DMS153 treated with DMSO at 0.1 percent for 48 hours (cell line): Measurements from ENCODE around the gene ZSCAN10.
"Not testable (repeated sequence)": the region's sequence is repeated elsewhere in the genome, so short reads cannot be mapped to it uniquely, and the experiment has no call there.

Source experiments
- DNase-seq: peaks from one replicate; lab custom pipeline; 2025; ENCODE audit not compliant: unreplicated experiment; lab: John Stamatoyannopoulos, UW

Gene ZSCAN10

DNA sequence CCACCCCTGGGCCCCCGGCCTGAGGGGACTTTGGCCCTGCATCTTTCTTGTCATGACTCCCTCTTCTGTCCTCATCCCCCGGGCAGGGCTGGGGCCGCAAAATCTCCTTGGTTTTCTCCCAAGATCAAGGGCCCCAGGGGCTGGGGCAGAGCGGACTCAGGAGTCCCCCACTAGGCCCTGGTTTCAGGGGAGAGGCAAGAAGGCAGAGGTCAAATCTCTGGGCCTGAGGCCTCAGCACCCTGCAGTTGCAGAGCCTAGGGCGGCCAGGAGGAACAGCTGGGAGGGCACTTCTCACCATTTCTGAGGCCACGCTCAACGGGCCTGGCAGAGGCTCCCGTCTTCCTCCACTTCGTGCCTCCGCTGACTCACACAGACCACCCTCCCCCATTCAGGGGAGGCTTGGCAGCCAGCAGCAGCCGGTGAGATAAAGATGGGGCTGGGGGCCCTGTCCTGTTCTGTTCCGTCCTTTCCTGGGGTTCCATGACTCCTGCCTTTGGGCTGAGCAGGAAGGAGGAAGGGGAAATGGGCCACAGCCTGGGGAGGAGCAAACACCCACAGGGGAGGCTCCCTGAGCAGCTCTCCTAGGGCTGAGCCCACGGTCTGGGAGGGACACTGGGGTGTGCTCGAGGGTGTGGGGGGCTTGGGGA is 12.4 kb downstream of the ZSCAN10 start:
- no peak for DNase-seq

DNA sequence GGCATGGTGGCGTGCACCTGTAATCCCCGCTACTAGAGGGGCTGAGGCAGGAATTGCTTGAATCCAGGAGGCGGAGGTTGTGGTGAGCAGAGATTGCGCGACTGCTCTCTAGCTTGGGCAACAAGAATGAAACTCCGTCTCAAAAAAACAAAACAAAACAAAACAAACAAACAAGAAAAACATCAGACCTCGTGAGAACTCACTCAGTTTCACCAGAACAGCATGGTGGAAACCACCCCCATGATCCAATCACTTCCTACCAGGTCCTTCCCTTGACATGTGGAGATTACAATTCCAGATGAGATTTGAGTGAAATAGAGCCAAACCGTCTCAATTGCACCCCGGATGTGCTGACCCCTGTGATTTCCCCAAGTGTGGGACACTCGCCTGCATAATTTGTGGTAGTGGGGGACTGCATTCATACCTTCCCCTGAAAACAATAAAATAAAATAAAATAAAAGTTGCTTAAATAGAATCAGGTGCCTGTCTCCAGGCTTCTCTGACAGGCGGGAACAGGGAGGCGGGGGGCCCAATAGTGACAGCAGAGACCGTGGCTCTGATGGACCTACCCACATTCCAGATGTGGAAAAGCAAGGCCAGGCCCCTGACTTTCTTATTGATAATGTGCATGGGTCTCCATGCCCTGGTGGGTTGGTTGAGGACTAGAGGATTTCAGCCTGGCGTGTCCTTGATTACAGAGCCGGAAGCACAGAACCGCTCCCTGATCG is 13.1 kb downstream of the ZSCAN10 start:
- no peak for DNase-seq

DNA sequence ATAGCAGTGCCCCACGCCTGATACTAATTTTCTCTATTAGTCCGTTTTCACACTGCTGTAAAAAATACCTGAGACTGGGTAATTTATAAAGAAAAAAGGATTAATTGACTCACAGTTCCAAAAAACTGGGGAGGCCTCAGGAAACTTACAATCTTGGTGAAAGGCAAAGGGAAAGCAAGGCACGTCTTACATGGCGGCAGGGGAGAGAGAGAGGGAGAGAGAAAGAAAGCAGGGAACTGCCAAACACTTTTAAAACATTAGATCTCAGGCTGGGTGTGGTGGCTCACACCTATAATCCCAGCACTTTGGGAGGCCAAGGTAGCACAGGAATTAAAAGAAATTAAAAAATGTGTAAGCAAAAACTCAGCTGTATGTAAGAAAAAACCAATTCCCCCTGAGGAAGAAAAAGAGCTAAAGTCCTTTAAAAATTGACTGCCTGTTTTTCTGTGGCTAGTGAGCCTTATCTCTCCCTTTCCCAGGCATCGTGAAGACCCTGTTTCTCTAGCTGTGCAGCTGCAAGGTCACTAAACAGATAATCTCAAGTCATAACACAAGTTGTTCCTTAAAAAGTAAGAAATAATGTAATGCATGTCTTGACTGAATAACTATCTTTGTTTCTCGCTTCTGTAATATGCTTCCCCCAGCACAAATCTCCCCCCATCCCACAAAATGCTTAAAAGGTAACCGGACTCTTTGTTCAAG is 14.0 kb downstream of the ZSCAN10 start:
- DNase-seq = no peak

DNA sequence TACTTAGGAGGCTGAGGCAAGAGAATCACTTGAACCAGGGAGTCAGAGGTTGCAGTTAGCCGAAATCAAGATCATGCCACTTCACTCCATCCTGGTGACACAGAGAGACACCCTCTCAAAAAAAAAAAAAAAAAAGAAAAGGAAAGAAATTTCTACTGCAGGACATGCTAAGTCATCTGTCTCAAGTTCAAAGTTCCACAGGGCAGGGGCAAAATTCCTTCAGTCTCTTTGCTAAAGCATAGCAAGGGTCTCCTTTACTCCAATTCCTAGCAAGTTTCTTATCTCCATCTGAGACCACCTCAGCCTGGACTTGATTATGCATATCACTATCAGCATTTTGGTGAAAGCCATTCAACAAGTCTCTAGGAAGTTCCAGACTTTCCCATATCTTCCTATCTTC is 14.6 kb downstream of the ZSCAN10 start:
- no peak for DNase-seq

DNA sequence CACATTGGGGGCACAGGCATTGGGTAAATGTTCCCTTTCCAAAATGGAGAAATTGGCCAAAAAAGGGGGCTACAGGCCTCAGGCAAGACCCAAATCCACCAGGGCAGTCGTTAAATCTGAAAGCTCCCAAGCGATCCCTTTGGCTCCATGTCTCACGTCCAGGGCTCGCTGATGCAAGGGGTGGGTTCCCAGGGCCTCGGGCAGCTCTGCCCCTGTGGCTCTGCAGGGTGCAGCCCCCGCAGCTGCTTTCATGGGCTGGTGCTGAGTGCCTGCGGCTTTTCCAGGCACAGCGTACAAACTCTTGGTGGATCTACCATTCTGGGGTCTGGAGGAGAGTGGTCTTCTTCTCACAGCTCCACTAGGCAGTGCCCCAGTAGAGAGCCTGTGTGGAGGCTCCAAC is 15.7 kb downstream of the ZSCAN10 start:
- not testable (repeated sequence) for DNase-seq

DNA sequence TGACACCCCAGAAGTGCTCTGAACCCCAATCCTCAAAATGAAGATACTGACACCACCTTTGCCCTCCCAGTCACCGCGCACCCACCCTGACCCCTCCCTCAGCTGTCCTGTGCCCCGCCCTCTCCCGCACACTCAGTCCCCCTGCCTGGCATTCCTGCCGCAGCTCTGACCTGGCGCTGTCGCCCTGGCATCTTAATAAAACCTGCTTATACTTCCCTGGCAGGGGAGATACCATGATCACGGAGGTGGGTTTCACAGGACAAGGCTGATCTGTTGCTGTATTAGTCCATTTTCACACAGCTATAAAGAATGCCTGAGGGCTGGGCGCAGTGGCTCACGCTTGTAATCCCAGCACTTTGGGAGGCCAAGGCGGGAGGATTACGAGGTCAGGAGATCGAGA is 17.1 kb downstream of the ZSCAN10 start:
- DNase-seq = not testable (repeated sequence)

DNA sequence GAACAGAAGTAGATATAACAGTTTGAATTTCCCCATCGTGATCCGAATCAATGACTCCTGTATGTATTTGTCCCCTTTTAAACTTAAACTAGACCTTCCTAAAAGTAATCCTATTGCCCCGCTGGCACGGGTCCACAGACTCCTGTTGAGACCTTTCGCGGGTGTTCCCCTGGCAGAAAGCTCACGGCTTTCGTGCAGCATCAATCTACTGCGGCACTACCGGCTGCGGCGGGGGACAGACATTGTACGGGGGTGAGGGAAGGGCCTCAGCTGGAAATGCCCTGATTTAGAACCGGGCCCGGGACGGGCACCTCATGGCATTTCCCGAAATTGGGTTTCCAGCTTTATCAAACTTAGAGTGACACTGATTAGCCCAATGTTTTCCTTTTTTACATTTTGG is 19.1 kb downstream of the ZSCAN10 start:
- DNase-seq = no peak

DNA sequence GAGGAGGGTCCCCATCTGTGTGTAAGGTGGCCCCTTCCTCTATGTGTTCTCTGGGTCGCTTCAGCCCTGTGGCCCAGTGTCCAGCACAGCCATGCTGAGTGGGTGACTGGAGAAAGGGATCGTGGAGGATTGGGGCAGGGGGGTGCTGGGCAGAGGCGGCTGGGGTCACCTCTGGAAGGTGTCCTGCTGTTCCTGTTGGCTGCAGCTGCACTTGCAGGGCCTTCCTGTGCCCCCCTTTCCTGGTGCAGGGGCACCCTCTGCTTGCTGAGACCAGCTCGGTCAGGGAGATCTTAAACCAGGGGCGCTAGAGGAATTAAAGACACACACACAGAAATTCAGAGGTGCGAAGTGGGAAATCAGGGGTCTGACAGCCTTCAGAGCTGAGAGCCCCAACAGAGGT is 22.5 kb downstream of the ZSCAN10 start:
- no peak for DNase-seq

DNA sequence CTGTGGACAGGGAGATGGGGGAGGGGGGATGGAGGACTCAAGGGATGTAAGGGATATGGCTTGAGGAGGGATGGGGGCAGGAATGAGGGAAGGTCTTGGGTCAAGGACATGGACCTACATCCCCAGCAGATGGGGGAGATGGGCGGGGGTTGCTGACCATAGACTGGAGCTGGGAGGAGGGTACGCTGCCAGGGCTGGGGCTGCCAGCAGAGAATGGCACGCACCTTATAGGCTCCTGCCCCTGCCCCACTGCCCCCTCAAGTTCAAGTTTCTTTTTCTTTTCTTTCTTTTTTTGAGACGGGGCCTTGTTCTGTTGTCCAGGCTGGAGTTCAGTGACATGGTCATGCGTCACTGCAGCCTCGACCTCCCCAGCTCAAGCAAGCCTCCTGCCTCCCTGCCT is 23.1 kb downstream of the ZSCAN10 start:
- not testable (repeated sequence) for DNase-seq

DNA sequence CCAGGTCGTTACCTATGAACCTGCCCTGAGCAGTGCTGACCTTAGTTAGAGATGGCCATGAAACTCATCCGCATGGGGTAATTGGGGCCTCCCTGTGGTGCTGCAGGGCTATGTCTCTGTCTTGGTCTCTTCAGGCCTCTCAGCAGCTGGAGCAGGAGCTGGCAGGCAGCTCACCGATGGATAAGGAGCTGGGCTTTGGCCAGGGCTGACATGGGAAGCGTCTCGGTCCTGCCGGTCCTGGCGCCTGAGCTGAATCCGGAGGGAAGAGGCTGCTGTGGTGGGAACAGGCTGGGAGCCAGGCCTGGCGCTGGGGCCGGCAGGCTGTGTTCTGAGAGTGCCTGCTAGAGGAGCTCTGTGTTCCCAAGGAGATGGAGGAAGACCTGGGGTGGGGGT is 23.6 kb downstream of the ZSCAN10 start:
- DNase-seq = no peak

DNA sequence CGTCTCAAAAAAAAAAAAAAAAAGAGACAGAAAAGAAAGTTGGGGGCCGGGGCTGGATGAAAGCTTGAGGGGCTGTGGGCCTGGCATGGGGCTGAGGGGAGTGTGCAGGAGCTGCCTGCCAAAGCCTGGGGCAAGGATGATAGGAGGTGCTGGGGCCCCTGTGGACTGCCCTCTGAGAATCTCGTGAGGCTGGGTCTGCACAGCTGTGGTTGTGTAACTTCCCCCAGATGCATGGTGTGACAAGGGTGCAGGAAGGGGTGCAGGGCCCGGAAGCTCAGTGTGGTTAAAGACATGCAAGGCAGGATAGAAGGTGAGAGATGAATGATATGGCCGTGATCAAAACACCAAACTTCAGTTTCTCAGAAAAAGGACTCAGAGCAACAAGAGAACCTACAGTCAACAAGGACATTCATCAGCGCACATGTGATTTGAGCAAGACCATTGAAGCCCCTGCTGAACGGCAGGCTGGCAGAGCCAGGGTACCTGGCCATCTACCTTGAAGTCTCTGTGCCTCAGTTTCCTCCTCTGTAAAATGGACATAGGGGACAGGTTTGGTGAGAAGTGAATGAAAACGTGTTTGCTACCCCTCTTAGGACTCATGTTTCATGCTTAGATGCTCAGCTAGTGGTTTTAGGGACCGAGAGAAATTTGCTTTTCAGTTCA is 24.1 kb downstream of the ZSCAN10 start:
- no peak for DNase-seq

DNA sequence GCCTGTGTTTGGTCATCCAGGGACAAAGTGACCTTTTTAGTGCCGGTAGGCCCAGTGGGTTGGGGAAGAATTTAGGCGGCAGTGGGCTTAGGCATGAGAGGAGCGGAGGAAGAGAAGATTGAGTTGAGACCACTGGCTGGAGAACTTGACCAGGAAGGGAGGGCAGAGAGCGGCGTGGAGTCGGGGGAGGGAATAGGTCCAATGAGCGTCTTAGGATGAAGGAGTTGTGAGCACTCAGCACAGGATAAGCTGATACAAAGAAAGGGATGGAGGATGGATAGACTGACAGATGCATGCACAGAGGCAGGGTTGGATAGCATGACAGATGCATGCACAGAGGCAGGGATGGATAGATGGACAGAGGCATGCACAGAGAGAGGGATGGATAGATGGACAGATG is 25.6 kb downstream of the ZSCAN10 start:
- DNase-seq = no peak

DNA sequence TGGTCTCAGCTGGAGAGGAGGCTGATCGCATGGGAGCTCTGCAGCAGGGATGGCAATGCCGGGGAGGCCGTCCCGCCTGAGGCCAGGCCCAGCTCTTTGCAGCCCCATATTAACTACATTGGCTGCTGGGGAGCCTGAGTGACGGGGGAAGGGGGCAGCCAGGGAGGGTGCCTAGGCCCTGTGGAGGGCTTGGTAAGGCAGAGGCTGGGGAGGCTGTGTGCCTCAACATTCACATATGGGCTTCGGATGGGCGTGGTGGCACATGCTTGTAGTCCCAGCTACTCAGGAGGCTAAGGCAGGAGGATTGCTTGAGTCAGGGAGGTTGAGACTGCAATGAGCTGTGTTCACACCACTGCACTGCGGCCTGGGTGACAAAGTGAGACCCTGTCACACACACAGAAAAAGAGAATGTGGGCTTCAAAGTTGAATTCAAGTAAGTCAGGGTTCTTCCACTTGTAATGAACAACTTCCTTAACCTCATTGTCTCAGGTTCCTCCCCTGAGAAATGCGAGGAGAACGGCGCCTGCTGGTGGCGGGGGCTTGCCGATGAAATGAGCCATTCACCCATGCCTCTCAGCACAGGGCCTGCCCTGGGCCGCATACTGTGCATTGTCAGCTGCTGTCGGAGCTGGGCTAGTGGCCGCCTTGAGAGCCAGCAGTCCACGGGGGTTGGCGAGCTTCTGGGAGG is 26.4 kb downstream of the ZSCAN10 start:
- DNase-seq = not testable (repeated sequence)

DNA sequence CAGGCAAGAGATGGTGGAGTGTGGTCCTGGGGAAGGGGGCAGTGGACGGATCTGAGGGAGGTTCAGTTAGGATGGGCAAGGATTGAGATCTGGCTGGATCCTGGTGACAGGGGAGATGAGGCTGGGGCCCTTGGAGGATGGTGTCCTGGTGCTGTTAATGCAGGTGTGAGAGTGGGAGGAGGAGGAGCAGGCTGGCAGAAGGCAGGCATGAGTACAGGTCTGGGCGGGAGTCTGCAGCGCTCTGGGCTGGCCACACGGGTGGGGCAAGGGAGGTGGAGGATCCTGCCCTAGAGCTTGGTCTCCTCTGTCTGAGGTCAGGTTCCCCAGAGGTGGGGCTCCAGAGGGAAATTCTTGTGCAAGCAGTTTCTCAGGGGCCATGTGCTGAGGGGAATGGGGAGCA is 26.9 kb downstream of the ZSCAN10 start:
- not testable (repeated sequence) for DNase-seq

DNA sequence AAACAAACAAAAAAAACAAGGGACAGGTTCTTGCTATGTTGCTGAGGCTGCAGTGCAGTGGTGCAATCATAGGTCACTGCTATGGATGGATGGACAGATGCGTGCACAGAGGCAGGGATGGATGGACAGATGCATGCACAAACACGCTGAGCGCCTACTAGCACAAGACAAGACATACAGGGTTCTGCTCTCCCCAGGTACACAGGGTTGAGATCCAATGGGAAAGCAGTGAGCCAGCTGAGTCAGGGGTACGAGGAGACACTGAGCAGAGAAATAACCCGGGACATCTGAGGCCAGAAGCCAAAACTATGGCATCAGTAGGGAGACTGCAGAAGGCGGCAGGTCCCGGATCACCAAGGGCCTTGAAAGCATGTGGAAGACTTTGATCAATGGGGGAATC is 27.4 kb downstream of the ZSCAN10 start:
- no peak for DNase-seq

DNA sequence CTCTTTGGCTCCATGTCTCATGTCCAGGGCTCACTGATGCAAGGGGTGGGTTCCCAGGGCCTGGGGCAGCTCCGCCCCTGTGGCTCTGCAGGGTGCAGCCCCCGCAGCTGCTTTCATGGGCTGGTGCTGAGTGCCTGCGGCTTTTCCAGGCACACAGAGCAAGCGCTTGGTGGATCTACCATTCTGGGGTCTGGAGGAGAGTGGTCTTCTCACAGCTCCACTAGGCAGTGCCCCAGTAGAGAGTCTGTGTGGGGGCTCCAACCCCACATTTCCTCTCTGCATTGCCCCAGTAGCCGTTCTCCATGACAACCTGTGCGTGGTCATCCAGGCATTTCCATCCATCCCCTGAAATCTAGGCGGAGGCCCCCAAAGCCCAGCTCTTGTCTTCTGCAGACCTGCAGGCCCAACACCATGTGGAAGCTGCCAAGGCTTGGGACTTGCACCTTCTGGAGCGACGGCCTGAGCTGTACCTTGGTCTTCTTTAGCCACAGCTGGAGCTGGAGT is 28.4 kb downstream of the ZSCAN10 start:
- no peak for DNase-seq

DNA sequence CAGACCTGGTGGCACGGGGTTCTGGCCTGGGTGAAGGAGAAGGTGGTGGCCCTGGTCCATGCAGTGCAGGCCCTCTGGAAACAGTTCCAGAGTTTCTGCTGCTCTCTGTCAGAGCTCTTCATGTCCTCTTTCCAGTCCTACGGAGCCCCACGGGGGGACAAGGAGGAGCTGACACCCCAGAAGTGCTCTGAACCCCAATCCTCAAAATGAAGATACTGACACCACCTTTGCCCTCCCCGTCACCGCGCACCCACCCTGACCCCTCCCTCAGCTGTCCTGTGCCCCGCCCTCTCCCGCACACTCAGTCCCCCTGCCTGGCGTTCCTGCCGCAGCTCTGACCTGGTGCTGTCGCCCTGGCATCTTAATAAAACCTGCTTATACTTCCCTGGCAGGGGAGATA is 29.9 kb downstream of the ZSCAN10 start:
- not testable (repeated sequence) for DNase-seq

DNA sequence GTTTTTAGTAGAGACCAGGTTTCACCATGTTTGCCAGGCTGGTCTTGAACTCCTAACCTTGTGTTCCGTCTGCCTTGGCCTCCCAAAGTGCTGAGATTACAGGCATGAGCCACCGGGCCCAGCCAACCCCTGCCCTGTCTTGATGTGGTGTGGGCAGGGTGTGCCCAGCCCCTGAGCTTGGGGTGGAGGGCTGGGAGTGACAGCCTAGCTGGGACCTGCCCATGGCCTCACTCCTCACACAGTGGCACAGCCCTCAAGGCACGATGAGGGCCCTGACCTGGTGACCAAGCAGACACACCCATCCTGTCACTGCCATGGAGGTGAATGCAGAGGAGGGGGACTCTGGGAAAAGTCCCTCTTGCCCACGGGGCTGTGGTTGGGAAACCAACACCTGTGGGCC is 30.6 kb downstream of the ZSCAN10 start:
- DNase-seq = no peak

DNA sequence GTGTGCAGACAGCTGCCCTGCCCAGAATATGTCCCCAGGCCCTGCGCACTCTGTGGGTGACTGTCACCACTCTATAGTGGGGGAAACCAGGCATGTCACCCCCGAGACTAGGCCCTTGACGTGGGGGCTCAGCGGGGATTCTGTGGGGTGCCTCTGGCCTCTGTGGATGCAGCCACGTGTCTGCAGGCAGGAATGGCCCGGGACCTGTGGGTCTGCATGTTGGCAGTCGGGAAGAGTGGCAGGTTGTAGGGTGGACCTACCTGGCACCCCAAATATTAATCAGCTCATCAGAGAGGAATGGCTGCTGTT is 32.7 kb downstream of the ZSCAN10 start:
- DNase-seq = no peak

DNA sequence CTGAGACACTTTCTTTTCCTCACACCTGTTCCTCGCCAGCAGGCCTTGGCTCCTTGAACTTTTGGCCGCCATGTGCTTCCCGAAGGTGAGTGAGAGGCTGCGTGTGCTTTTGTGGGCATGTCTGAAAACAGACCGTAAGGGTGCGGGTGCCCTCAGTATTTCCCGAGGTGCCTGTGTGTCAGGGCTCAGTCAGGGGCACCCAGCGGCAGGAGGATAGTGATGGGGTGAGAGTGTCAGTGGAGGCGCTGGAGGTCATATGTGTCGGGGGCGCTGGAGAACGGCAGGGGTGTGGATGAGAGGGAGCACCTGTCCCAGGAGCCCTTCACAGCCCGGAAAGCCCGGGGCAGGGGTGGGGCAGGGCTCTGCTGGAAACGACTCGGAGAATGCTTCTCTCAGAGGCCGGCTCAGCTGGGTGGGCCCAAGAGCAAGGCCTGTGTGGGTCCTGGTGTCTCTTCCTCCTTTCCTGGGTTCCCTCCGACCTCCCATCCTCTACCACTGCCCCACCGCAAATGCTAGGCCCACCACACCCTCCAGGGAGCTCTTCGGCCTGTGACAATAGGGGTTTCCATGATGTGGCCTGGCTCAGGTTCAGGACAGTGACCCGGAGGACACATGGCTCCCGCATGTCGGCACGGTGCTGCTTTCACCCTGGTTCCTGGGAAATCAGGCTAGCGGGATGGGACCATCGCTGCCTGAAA is 33.2 kb downstream of the ZSCAN10 start:
- DNase-seq = no peak
